Natural killer cell (primary cell): Measurements from ENCODE around the gene CCDC33. TPM values are rescaled to one million over a fixed set of nuclear protein-coding genes. Genes with fewer than 3 reads are reported as not detected.

Experiments used
- ATAC-seq, 3 donors: fragments of 150-1000 bp in 2 of 3; fragments of 200-7000 bp in 1 of 3; cut with Tn5 transposase; 1 replicate in 1 of 3; 2 replicates in 2 of 3; pipeline ENCODE4 v1.10.0; 2021; ENCODE audit warnings: mild to moderate bottlenecking in 2 of 3, moderate library complexity in 2 of 3
- DNase-seq, 2 donors: peaks; one replicate each; pipeline versions ENCODE4 v3.0.0 to v3.0.0-alpha.2; 2013 to 2021; ENCODE audit warnings: mixed read lengths in 1 of 2
- H3K27ac ChIP-seq: one replicate; pipeline ENCODE4 v1.5.1; 2013; ENCODE audit warnings: mild to moderate bottlenecking, low read length
- H3K27me3 ChIP-seq: one replicate; pipeline ENCODE4 v1.6.1; 2013; ENCODE audit warnings: low read length; ENCODE audit not compliant: control insufficient read depth, insufficient read depth
- H3K36me3 ChIP-seq: one replicate; pipeline ENCODE4 v1.6.1; 2013; ENCODE audit warnings: low read length; ENCODE audit not compliant: control insufficient read depth, insufficient read depth
- H3K4me1 ChIP-seq: one replicate; pipeline ENCODE4 v1.6.1; 2013; ENCODE audit warnings: low read length; ENCODE audit not compliant: control insufficient read depth, insufficient read depth
- H3K4me3 ChIP-seq: one replicate; pipeline ENCODE4 v1.5.1; 2013; ENCODE audit warnings: low read length
- H3K9me3 ChIP-seq: one replicate; pipeline ENCODE4 v1.6.1; 2013; ENCODE audit warnings: low read length; ENCODE audit not compliant: control insufficient read depth, insufficient read depth
- H3K27ac Mint-ChIP-seq, 2 donors: one replicate each; pipeline ENCODE4 v1.8.0; 2022; ENCODE audit warnings: mild to moderate bottlenecking in 2 of 2, mixed read lengths in 2 of 2, moderate library complexity in 1 of 2
- H3K27me3 Mint-ChIP-seq, 2 donors: one replicate each; pipeline ENCODE4 v1.8.0; 2022; ENCODE audit warnings: low read depth in 2 of 2, mixed read lengths in 2 of 2
- H3K36me3 Mint-ChIP-seq: one replicate; pipeline ENCODE4 v1.8.0; 2022; ENCODE audit warnings: mixed read lengths
- H3K4me1 Mint-ChIP-seq, 2 donors: one replicate each; pipeline ENCODE4 v1.8.0; 2022; ENCODE audit warnings: mixed read lengths in 2 of 2
- H3K4me3 Mint-ChIP-seq: one replicate; pipeline ENCODE4 v1.8.0; 2022; ENCODE audit warnings: mild to moderate bottlenecking, moderate library complexity, mixed read lengths
- H3K9me3 Mint-ChIP-seq, 2 donors: one replicate each; pipeline ENCODE4 v1.8.0; 2022; ENCODE audit warnings: mixed read lengths in 2 of 2
- WGBS: methylation state at CpG from one replicate; pipeline ENCODE4 v1.1.7; 2013; ENCODE audit warnings: missing lambda C conversion rate; ENCODE audit not compliant: insufficient coverage; 5-methylcytosine and 5-hydroxymethylcytosine counted together
- intact Hi-C: fragments of 100-400 bp; cut with micrococcal nuclease; formaldehyde crosslinking; loops from one replicate; pipeline ENCODE4 v1.14.2; 2022
- total RNA-seq, 4 donors: library from RNA; stranded (reverse); fragments of 120-200 nt in 1 of 4; gene quantifications; one replicate each; pipeline versions ENCODE4 v1.2.3 to v1.2.4, GENCODE V29; 2013 to 2022
- TF ChIP-seq, protein P1 (sequence below): fragments of 200-600 bp; IDR thresholded peaks from one replicate; pipeline ENCODE4 v1.8.0; 2022; ENCODE audit warnings: antibody characterized with exemption

The CCDC33 gene
- total RNA-seq, 3 donors from 2014 or later (not counting 1 experiment from before 2014, with no cell fraction given) = not detected

DNA sequence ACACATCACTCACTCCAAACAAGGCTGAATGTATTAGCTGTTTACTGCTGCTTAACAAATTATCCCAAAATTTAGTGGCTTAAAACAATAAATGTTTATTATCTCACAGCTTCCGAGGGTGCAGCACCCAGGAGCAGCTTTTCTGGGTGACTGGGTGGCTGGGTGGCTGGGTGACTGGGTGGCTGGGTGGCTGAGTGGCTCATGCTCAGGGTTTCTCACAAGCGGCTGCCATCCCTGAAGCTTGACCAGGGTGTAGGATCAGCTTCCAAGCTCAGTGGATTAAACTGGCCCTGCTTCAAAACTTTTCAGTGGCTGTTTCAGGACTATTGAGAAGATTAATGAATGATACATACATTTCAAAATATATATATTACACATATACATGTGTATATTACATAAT is 133.6 kb downstream of the CCDC33 start:
- H3K27ac ChIP-seq = no peak overlapping the region

DNA sequence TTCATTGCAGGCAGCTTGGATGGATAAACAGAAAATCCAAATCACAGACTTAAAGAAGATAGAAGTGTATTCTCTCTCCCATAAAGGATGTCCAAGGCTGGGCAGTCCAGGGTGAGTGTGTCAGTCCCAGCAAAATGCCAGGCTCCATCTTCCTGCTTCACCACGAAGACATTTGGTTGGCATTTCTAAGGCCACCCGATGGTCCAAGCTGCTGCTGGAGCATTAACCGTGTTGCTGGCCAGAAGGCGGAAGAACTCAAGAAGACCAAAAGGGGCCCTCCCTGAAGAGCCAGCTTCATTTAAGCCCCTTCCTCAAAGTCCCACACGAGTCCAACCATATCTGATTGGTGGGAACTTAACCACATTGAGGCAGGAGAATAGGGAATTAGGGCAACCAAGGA is 134.3 kb downstream of the CCDC33 start:
- TF ChIP-seq, protein P1, sequence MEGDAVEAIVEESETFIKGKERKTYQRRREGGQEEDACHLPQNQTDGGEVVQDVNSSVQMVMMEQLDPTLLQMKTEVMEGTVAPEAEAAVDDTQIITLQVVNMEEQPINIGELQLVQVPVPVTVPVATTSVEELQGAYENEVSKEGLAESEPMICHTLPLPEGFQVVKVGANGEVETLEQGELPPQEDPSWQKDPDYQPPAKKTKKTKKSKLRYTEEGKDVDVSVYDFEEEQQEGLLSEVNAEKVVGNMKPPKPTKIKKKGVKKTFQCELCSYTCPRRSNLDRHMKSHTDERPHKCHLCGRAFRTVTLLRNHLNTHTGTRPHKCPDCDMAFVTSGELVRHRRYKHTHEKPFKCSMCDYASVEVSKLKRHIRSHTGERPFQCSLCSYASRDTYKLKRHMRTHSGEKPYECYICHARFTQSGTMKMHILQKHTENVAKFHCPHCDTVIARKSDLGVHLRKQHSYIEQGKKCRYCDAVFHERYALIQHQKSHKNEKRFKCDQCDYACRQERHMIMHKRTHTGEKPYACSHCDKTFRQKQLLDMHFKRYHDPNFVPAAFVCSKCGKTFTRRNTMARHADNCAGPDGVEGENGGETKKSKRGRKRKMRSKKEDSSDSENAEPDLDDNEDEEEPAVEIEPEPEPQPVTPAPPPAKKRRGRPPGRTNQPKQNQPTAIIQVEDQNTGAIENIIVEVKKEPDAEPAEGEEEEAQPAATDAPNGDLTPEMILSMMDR = no peak

More for the DNA sequence above, 133.6 kb downstream of the CCDC33 start:
- Mint-ChIP-seq H3K27ac (no peak overlapping the region), H3K36me3 (no peaks in the 10 kb centered on the region), H3K27me3 (peaks cover 14 to 22% of the 10 kb centered on the region in 2 donors), H3K4me1 (peaks cover 5 to 20% of the 10 kb centered on the region in 2 donors), H3K4me3 (no peak overlapping the region), H3K9me3 (no peaks in the 10 kb centered on the region)
- DNase-seq (no peak), ATAC-seq (no peak)
- peaks cover 10% of the 10 kb centered on the region for H3K27me3 ChIP-seq
- H3K36me3 ChIP-seq = no peaks in the 10 kb centered on the region
- H3K4me1 ChIP-seq = peaks cover 26% of the 10 kb centered on the region
- H3K9me3 ChIP-seq = no peaks in the 10 kb centered on the region
- H3K4me3 ChIP-seq = no peak overlapping the region
- intact Hi-C loops = loop anchor here (5.0 kb wide), 1 partner anchor 583 kb away; no protein-coding TSS in a partner anchor
- WGBS = 94% methylated on average over 2 of the region's 2 CpGs
- TF ChIP-seq, protein P1 = no peak

DNA sequence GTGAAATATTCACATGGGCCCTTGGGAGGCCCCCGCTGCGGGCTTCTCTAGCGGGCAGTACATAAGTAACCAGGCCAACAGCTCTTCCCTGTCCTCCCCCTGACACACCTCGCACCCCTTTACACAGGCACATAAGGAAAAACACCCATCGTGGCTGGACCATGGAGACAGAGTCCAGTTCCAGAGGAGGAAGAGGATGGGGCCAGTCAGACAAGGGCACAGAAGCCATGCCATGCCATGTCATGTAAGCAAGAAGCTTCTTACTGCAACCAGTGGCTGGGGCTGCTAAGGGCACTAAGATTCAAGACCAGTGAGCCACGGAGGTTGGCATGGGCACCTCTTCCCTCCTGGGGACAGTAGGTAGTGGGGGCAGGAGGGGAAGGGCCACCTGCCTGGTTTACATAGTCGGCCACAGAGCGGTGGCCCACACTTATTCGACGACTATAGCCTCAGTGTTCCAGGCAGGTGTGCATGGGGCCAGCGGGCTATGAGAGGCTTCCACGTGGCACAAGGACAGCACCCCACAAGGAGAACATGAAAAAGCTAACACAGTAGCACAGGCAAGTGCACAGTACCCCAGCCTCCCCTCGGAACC is 137.0 kb downstream of the CCDC33 start:
- DNase-seq = no peak
- WGBS = 66% methylated on average over 13 of the region's 13 CpGs
- no peak for ATAC-seq
- Mint-ChIP-seq H3K9me3 (no peaks in the 10 kb centered on the region), H3K27ac (peak overlapping the region in 1 of 2 donors; percentile 35), H3K36me3 (no peaks in the 10 kb centered on the region), H3K4me1 (peaks cover 12 to 22% of the 10 kb centered on the region in 2 donors), H3K4me3 (peak overlapping the region; percentile 78), H3K27me3 (peaks cover 7 to 21% of the 10 kb centered on the region in 2 donors)
- Histone ChIP-seq H3K9me3 (no peaks in the 10 kb centered on the region), H3K27me3 (no peaks in the 10 kb centered on the region), H3K4me3 (no peak overlapping the region), H3K4me1 (peaks cover 20% of the 10 kb centered on the region), H3K36me3 (no peaks in the 10 kb centered on the region), H3K27ac (no peak overlapping the region)
- TF ChIP-seq, protein P1 = no peak
- intact Hi-C loops = loop anchor here (1.0 to 5.0 kb wide), 4 partner anchors 65 to 579 kb away; no protein-coding TSS in a partner anchor

More for the DNA sequence above, 134.3 kb downstream of the CCDC33 start:
- Histone ChIP-seq H3K27ac (no peak overlapping the region), H3K27me3 (peaks cover 7% of the 10 kb centered on the region), H3K4me3 (no peak overlapping the region), H3K36me3 (no peaks in the 10 kb centered on the region), H3K4me1 (peaks cover 29% of the 10 kb centered on the region), H3K9me3 (no peaks in the 10 kb centered on the region)
- Mint-ChIP-seq H3K36me3 (no peaks in the 10 kb centered on the region), H3K27ac (no peak overlapping the region), H3K27me3 (peaks cover 9 to 21% of the 10 kb centered on the region in 2 donors), H3K4me3 (no peak overlapping the region), H3K4me1 (peaks cover 12 to 24% of the 10 kb centered on the region in 2 donors), H3K9me3 (no peaks in the 10 kb centered on the region)
- 96% methylated on average over 5 of the region's 5 CpGs for WGBS
- intact Hi-C loops = loop anchor here (5.0 kb wide), 1 partner anchor 582 kb away; no protein-coding TSS in a partner anchor
- ATAC-seq (no peak), DNase-seq (no peak)
